ENCODE measurements around the gene DNAJB12.
"Not testable (repeated sequence)": the region's sequence is repeated elsewhere in the genome, so short reads cannot be mapped to it uniquely, and the experiment has no call there.

Gene DNAJB12

DNA sequence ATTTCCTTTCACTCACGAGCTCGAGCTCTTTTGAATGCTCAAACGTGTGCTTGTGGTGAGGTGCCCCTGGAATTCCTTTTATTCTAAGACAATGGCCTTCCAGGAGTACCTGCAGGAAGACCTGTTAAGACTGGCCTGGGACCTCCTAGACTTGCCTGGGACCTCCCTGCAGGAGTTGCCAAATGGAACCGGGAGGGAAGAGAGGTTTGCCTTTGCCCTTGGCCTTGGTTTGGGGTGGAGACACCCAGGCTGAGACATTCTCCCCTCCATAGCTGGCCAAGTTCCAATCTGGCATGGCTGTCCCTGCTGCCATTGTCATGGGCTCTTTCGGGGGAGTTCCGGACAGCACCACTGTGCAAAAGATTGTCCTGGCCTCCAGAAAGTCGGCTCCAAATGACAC is 39.7 kb downstream of the DNAJB12 start:
- DNase-seq = no peak

DNA sequence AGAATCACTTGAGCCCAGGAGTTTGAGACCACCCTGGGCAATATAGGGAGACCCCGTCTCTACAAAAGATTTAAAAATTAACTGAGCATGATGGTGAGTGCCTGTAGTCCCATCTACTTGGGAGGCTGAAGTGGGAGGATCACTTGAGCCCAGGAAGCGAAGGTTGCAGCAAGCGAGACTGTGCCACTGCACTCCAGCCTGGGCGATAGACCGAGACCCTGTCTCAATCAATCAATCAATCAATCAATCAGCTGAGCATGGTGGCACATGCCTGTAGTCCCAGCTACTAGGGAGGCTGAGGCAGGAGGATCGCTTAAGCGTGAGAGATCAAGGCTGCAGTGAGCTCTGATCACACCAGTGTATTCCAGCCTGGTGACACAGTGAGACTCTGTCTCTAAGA is 40.5 kb downstream of the DNAJB12 start:
- DNase-seq = no peak

DNA sequence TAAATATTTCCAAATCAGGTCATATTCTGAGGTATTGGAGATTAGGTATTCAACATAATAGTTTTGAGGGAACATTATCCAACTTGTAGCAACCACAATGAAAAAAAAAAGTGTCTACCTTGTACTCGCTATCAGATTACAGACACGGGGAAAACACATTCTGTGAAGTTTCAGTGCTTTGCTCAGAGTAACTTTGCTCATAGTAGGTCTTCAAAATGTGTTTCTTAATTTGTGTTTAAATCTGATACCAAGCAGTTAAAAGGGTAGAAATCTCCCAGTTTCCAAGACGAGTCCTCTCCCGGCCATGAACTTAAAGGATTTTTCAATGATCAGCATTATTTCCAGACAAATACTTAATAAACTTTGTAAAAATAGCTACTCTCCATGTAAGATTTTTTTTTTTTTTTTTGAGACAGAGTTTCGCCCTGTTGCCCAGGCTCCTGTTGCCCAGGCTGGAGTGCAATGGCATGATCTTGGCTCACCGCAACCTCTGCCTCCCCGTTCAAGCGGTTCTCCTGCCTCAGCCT is 41.8 kb downstream of the DNAJB12 start:
- no peak for DNase-seq

DNA sequence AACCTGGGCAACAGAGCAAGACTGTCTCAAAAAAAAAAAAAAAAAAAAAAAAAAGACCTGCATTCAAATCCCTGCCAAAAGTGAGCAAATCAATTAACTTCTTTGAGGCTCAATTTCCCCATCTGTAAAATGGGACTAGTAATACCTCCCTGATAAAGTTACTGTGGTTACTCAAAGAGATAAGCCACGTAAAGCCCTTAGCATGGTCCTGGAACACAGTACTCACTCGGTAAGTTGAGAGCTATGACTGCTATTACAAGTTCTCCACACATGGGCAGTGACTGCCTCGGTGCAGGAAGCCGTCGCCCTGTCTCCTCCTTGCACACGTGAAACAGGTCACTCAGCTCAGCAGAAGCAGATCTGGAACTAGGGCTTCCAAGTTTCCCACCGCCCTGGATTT is 43.1 kb downstream of the DNAJB12 start:
- no peak for DNase-seq

DNA sequence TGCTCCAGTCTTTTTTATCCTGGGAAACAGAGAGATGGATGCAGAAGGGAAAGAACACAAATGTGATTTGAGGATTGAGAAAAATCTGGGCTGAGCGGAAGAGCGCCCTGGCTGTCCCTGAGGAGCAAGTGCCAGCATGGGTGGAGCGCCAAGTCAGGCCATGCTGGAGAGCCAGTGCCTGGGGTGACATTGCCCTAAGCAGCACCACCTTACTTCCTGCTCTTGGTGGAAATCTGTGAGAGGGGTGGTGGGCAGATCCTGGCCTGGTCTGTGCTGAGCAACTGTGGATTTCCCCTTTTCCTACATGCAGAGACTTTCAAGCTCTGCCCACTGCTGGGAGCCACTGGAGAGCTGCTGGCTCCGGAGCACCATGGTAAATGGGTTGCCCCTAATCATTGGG is 44.1 kb downstream of the DNAJB12 start:
- DNase-seq = no peak

DNA sequence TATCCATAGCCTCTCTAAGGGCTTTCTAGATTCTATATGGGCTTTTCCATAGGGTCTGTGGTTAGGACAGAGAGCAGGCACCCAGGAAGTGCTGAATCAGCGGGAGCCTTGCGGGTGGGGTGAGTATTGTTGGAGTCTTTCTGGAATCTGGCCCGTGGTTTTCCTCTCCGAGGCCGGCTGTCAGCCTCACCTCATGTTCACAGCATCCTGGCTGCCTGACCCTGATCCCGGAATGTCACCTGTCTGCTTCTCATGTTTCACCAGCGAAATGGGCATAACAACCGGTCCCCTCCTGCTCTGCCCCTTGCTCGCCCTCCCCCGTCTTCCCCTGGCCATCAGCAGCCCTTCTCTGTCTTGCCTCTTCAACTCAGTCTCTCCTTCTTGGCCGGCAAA is 44.5 kb downstream of the DNAJB12 start:
- DNase-seq = peak; percentile 31

DNA sequence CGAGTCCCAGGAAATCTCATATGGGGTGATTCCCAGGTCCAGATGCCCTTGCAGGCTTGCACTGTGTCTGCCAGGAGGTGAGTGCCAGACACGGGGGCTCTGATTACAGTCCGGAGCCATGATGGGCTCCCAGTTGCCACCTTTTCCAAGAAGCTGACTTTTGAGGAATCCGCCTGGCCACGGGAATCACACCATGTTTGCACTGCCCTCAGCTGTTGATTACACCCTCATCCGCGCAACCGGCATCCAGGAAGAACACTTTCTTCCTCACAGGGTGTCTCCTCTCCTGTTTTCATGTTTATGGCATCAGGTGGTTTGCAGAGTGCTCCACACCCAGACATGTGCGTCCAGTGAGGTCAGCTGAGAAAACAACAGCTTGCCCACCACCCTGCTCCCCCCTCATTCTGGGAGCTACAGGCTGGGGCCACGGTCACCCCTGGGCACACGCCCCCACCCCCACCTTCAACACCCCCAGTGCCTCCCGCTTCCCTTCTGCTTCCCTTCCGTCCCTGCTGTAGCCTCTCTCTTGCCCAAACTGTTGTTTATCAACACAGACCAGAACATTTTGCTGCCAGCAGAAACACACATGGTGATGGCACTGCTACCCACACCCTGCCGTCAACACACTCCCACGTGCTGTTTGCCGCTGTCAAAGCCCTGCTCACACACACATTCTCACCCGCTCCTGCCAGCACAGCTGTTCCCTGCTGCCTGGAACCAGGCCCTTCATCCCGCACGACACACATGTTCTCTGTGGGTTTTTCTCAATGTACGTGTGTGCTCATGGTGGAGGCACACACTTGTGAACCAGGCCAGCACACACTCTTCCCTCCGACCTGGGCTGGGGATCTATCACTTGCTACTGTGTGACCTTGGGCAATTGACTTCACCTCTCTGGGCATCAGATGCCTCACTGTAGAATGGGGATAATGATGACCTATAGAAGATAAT is 45.2 kb downstream of the DNAJB12 start:
- DNase-seq = no peak

DNA sequence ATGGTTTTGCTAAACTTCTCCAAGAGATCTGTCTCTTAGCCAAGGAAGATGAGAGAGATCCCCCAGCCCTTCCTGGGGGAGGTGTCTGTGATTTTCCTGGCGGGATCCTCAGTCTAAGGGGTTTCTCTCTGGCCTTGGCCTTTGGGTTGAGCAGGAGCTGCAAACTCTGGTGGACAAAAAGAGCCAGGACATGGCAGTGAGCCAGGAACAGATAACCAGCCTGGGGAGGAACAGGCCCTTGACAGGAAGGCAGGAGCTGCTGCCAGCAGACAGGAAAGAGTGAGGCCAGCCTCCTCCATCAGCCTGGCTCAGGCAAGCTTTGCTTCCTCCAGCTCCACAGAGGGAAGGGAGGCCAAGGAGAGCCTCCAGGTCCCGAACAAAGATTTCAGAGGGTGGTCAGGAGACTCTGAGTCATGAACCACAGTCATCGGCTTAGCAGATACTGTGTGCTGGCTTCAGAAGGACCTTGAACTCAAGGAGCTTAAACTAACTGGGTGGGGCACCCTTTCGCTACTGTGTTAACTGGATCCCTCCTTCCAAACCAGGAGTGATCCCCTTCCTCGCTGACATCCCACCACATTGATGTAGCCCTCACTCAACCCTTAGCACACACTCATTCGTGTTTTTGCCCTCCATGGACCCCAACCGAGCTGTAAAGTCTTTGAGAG is 46.3 kb downstream of the DNAJB12 start:
- peak; percentile 66 for DNase-seq

DNA sequence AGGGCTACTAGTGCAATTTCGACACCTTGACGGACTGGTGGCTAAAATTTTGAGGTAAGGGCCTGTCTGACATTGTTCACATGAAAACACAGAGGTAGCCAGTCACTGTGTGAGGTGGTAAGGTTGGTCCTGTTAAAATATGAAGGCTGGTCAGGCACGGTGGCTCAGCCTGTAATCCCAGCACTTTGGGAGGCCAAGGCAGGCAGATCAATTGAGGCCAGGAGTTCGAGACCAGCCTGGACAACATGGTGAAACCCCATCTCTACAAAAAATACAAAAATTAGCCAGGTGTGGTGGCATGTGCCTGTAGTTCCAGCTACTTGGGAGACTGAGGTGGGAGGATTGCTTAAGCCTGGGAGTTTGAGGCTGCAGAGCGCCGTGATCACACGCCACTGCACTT is 47.0 kb downstream of the DNAJB12 start:
- DNase-seq = not testable (repeated sequence)

DNA sequence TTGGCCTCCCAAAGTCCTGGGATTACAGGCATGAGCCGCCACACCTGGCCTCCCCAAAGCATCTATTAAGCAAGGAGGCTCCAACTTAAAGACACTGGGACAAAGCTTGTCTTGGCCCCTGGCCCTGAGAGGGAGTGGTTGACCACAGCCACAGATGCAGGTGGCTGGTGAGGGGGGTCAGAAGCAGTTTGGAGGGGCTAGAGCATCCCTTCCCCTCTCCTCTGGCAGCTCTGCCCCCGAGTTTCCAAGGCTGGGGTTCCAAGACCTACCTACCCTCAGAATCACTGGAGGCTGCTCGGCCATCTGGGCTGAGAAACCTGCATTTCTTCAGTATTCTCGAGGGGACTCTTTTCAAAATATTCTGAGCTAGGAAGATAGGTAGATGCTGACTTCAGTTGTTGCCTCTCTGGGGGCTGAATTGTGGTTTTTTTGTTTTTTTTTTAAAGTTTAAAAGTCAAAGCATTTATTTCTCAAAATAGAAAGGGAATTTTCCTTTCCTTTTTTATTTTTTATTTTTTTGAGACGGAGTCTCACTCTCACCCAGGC is 48.4 kb downstream of the DNAJB12 start:
- DNase-seq = no peak

DNA sequence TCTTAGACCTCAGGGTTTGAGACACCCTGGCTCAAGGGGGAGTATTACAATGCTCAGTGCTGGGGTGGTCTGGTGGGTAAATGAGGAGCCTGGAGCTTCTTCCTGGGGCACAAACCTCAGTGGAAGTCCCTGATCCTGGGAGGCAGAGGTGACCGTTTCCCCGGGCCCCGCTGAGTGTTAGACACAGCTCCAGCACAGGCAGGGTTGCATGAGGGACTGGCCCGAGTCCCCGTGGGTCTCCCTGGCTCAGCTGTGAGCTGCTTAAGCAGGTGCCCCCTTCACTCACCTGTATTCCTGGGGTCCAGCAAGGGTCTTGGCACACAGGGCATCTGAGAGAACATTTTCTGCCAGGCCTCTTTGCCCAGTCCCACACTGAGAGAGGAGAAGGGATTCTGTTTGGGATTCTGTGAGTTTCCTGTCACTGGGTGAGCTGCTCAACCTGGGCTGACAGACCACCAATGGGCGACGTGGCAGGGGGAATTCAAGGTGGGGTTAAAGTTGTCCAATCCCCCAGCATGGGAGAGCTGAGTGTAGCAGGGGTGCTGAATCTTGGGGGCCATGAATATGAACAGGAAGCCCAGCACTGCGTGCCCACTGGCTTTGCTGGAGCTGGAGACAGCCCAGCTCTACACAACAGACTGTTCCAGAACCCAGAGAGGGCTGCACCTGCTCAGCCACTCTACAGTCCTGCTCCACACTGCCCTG is 51.1 kb downstream of the DNAJB12 start:
- no peak for DNase-seq

DNA sequence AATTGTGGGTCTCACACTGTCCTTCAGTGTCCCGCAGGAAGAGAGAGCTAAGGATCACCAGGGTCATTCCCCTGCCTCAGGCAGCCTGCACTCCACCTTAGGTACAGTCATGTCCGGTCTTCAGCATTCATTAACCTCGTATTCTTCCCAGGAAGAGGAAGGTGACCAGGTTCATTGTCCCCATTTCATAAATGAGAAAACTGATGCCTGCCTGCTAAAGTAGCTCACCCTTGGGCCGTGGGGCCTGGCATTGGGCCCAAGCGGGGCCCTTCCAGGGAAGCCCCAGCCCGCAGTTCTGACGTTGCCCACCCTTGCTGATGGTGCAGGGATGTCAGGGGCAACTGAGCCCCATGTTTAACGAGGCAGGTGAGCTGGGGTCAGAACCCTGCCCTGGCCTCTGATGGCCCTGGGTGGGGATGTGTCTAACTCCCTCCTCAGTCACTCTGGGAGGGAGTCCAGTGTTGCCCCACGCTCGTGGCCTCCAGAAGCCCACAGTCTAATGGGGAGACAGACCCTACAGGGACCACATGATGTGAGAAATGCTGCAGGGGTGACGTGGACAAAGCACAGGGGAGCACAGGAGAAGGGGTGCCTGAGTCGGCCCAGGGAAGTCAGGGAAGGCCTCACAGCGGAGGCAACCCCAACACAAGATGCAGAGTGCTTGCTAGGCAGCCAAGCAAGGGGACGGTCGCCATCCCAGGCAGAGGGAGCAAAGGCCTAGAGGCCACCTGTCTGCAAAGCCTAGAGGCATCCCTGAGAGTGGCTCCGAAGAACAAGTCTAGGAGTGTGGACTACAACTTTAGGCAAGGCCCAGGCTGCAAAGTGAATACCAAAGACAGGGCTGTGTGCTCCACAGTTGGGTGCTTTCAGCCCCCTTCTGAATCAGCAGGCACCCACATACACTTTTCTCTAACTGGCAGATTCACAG is 55.9 kb downstream of the DNAJB12 start:
- DNase-seq = no peak

DNA sequence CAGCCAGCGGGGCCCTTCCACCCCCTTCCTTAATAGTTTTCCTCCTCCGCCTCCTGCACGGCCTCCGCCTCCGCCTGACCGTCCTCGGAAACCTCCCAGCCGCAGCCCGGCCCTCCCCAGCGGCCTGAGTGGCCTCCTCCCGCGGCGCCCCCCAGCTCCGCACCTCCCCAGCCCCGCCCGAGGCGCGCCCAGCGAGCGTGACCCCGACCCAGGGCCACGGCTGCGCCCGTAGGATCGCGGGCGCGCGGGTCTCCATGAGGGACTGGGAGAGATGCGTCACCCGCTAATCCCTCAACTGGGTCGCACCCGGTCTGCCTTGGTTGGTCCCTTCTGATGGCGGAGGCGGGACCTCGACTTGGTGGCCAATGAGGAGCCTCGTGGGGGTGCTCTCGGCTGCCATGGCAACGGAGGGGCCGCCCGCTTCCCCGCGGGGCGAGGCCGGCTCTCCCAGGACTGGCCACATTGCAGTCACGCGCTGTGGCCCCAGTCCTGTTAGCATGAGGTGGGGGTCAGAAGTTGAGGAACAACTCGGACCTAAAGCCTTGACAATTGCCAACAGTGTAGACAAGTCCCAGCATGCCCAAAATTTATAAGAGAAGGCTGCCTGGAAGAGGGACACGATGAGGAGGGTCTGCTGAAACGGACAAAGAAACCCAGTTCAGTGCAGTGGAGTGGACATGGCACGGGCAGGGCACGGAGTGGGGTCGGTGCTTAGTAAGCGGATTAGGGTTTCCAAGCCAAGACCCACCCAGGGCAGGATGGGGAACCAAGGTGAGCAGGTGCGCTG is 56.7 kb downstream of the DNAJB12 start:
- peak; percentile 99 for DNase-seq

DNA sequence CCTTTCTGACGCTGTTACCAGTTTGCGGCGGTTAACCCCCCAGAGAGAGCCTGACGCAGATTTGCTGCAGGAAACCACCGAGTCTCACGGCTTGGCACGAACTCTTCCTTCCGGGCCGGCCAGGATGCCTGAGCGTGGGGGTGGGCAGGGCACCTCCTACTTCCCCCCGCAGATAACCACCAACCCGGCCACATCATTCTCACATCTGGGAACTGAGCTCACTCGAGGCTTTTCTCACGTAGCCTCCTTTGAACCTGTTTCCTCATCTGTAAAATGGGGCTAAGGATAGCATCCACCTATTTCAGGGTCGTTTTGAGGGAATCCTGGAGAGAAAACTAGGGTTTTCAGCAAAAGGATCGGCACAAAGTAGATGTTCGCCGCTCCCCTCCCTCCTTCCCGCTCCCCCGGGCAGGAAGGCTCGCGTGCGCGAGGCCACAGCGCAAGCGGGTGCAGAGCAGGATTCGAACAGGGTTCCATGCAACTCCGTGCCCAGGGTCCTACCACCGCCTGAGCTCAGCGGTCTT is 57.4 kb downstream of the DNAJB12 start:
- peak; percentile 79 for DNase-seq

DNA sequence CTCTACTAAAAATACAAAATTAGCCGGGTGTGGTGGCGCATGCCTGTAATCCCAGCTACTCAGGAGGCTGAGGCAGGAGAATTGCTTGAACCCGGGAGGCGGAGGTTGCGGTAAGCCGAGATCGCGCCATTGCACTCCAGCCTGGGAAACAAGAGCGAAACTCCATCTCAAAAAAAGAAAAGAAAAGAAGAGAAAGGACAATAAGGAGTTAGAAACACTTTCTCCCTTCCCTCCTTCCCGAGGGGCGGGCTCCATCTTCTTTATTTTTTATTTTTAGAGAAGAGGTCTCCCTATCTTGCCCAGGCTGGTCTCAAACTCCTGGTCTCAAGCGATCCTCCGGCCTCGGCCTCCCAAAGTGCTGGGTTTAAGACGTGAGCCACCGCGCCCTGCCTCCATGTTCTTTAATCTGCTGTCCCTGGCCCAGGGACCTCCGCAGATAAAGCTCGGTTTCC is 57.9 kb downstream of the DNAJB12 start:
- not testable (repeated sequence) for DNase-seq

DNA sequence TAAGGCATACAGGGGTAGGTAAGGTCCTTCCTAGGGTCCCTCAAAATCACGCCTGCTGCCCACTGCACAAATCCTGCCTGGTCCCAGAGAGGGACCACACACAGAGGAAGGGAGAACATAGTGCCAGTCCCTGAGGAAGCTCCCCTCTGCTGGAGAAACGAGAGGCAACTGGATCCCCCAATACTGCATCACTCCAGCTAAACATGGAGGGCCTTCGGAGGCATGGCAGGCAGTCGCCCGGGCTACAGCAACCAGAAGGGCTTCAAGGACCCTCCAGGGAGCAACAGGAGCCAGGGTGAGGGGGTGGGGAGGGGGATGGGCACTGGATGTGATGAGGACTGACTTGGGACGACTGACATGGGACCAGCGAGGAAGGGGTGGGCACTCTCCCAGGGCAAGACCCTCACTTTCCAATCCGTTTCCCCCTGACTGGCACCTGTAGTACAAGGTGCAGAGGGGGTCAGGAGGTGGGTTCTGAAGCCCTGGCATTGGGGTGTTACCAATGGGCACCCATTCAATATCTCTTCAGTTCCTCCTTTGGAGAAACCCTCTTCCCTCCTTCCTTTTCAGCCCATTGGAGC is 59.3 kb downstream of the DNAJB12 start:
- no peak for DNase-seq

DNA sequence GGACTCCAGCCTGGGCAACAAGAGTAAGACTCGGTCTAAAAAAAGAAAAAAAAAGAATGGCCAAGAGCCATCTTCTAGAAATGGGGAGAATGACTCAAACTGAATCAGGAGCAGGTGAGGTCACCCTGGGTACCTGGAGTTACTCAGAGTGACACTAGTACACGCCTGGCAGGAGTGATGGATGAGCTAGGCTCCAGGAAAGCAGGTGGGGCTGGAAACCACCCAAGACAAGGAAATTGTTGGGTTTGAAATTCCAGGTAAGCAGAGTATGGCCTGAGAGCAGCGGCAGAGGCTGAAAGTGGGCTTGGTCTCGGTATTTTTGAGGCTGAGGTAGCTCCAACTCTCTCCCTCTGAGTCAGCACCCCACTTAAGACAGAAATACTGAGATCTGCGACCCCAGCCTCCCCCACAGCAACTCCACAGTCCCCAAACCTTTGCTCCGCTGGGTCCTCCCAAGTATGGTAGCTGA is 62.5 kb downstream of the DNAJB12 start:
- DNase-seq = peak; percentile 71

DNA sequence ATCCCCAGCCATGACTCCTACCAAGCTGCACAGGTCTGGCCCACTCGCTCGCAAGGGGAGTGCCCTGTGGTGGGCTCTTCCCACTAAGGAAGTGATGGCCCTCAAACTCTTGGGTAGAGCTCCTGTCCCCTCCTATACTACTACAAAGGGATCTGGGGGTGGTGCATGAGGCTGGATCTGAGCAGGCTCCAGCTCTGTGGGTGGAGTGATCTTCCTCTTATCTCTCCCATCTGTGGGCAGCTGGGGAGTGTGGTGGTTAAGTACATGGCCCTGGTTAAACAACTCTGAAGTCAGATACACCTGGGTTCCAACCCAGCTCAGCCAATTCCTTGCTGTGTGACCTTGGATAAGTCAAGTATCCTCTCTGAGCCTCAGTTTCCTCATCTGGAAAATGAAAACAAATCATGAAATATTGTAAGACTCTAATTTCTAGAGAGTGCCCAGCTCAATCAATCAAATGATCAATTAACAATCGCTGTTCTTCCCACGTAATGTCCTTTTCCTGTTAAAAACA is 63.6 kb downstream of the DNAJB12 start:
- DNase-seq = peak; percentile 19

DNA sequence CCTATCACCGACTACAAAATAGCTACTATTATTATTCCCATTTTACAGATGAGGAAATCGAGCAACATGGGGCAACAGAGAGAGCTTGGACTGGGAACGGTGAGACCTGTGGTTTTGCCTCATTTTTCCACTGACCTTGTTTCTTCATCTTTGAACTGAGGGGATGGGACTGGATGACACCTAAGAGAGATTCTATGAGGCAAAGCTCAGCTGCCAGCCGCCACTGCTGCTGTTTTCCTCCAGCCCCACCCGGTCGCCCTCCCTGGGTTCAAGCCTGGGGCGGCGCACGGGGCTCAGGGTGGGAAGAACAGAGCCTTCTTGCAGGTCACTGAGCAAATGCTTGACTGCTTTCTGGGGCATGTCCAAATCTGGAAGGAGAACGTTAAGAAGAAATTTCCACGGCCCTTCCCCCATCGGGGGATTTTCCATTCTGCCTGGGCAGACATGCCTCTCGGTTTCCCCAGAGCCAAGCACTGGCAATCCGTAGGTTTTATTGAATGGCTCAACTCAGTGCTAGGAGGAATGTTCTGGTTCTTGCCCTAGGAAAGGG is 68.7 kb downstream of the DNAJB12 start:
- no peak for DNase-seq

DNA sequence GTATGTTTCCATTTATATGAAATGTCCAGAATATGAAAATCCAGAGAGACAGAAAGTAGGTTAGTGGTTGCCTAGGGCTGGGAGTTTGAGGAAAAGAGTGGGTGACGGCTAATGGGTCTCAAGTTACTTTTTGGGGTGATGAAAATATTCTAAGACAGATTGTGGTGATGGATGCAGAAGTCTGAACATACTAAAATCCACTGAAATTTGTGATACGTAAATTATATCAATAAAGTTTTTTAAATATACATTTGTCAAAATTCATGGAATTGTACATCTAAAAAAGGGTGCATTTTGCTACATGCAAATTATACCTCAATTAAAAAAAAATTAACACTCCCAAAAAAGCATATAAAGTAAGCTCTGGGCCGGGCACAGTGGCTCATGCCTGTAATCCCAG is 71.6 kb downstream of the DNAJB12 start:
- DNase-seq = no peak

Measured in DMS53 (cell line).